HepG2 (cell line): ENCODE results near the gene MAPRE3. TPM values are rescaled to one million over a fixed set of nuclear protein-coding genes. Genes with fewer than 3 reads are reported as not detected.

Experiments
- BRCA1 ChIP-seq: sonication (generic); formaldehyde crosslinking; IDR thresholded peaks from 2 replicates; pipeline ENCODE4 v1.4.0; 2020; ENCODE audit warnings: missing genetic modification reagents
- CC2D1A ChIP-seq: sonication (generic); formaldehyde crosslinking; IDR thresholded peaks from 2 replicates; pipeline ENCODE4 v1.8.1; 2023; ENCODE audit warnings: mild to moderate bottlenecking, missing genetic modification reagents
- FOXC1 ChIP-seq: sonication (generic); formaldehyde crosslinking; IDR thresholded peaks from 2 replicates; pipeline ENCODE4 v1.8.0; 2022; ENCODE audit warnings: mild to moderate bottlenecking, missing genetic modification reagents, borderline replicate concordance
- HCFC1 ChIP-seq: fragments of 150-350 bp; IDR thresholded peaks from 2 replicates; pipeline ENCODE4 v1.6.1; 2014; ENCODE audit warnings: low read depth, low read length
- HNF1B ChIP-seq: sonication (generic); formaldehyde crosslinking; IDR thresholded peaks from 2 replicates; pipeline ENCODE4 v1.5.1; 2020; ENCODE audit warnings: mild to moderate bottlenecking, moderate library complexity, missing genetic modification reagents
- KDM1A ChIP-seq: IDR thresholded peaks from 2 replicates; pipeline ENCODE4 v1.6.1; 2016; ENCODE audit warnings: missing compliant biosample characterization
- KDM6A ChIP-seq: IDR thresholded peaks from 2 replicates; pipeline ENCODE4 v1.6.1; 2016; ENCODE audit warnings: low read depth
- MED13 ChIP-seq: sonication (generic); formaldehyde crosslinking; IDR thresholded peaks from 2 replicates; pipeline ENCODE4 v1.5.0; 2020; ENCODE audit warnings: missing genetic modification reagents
- NCOA1 ChIP-seq: sonication (generic); formaldehyde crosslinking; IDR thresholded peaks from 2 replicates; pipeline ENCODE4 v1.9.0; 2021; ENCODE audit warnings: missing genetic modification reagents
- NR2F1 ChIP-seq, 2 experiments: fragments of 450-650 bp in 1 of 2; formaldehyde crosslinking in 1 of 2; IDR thresholded peaks; 2 replicates each; pipeline versions ENCODE4 v1.5.0 to v1.6.1; 2016 to 2020; ENCODE audit warnings: mild to moderate bottlenecking in 1 of 2, missing compliant biosample characterization in 1 of 2, missing genetic modification reagents in 1 of 2, moderate library complexity in 1 of 2
- REPIN1 ChIP-seq: sonication (generic); formaldehyde crosslinking; IDR thresholded peaks from 2 replicates; pipeline ENCODE4 v1.8.0; 2022; ENCODE audit warnings: missing genetic modification reagents, low read depth, mild to moderate bottlenecking, borderline replicate concordance
- RXRB ChIP-seq: IDR thresholded peaks from 2 replicates; pipeline ENCODE4 v1.6.1; 2016; ENCODE audit warnings: borderline replicate concordance, missing genetic modification reagents, missing compliant biosample characterization
- SCMH1 ChIP-seq: sonication (generic); formaldehyde crosslinking; IDR thresholded peaks from 2 replicates; pipeline ENCODE4 v1.9.0; 2021; ENCODE audit warnings: missing genetic modification reagents, mild to moderate bottlenecking, borderline replicate concordance
- SMAD3 ChIP-seq: sonication (generic); formaldehyde crosslinking; IDR thresholded peaks from 2 replicates; pipeline ENCODE4 v1.4.0; 2020; ENCODE audit warnings: missing genetic modification reagents
- SP140L ChIP-seq: sonication (generic); formaldehyde crosslinking; IDR thresholded peaks from 2 replicates; pipeline ENCODE4 v1.4.0; 2020; ENCODE audit warnings: missing genetic modification reagents, borderline replicate concordance
- WIZ ChIP-seq: sonication (generic); formaldehyde crosslinking; IDR thresholded peaks from 2 replicates; pipeline ENCODE4 v1.5.1; 2020; ENCODE audit warnings: mild to moderate bottlenecking, missing genetic modification reagents
- ZBTB39 ChIP-seq: sonication (generic); formaldehyde crosslinking; IDR thresholded peaks from 2 replicates; pipeline ENCODE4 v1.5.0; 2020; ENCODE audit warnings: missing genetic modification reagents
- ZFP37 ChIP-seq: sonication (generic); formaldehyde crosslinking; IDR thresholded peaks from 2 replicates; pipeline ENCODE4 v1.4.0; 2020; ENCODE audit warnings: missing genetic modification reagents, borderline replicate concordance
- ZNF121 ChIP-seq: sonication (generic); formaldehyde crosslinking; IDR thresholded peaks from 2 replicates; pipeline ENCODE4 v1.5.0; 2020; ENCODE audit warnings: mild to moderate bottlenecking, missing genetic modification reagents
- ZNF143 ChIP-seq: sonication (generic); formaldehyde crosslinking; IDR thresholded peaks from 2 replicates; pipeline ENCODE4 v1.4.0; 2020; ENCODE audit warnings: missing genetic modification reagents
- ZNF205 ChIP-seq: IDR thresholded peaks from 2 replicates; pipeline ENCODE4 v1.6.1; 2018; ENCODE audit warnings: missing biosample characterization, missing genetic modification reagents
- ZNF432 ChIP-seq: sonication (generic); formaldehyde crosslinking; IDR thresholded peaks from 2 replicates; pipeline ENCODE4 v1.5.0; 2020; ENCODE audit warnings: missing genetic modification reagents, mild to moderate bottlenecking, borderline replicate concordance
- ZNF468 ChIP-seq: sonication (generic); formaldehyde crosslinking; IDR thresholded peaks from 2 replicates; pipeline ENCODE4 v1.8.0; 2022; ENCODE audit warnings: mild to moderate bottlenecking, moderate library complexity, missing genetic modification reagents
- ZNF556 ChIP-seq: sonication (generic); formaldehyde crosslinking; IDR thresholded peaks from 2 replicates; pipeline ENCODE4 v1.4.0; 2020; ENCODE audit warnings: mild to moderate bottlenecking, missing genetic modification reagents, borderline replicate concordance
- ZNF607 ChIP-seq: sonication (generic); formaldehyde crosslinking; IDR thresholded peaks from 2 replicates; pipeline ENCODE4 v1.5.1; 2020; ENCODE audit warnings: missing genetic modification reagents, mild to moderate bottlenecking, borderline replicate concordance
- ZNF7 ChIP-seq: IDR thresholded peaks from 2 replicates; pipeline ENCODE4 v1.6.1; 2016; ENCODE audit warnings: missing biosample characterization, missing genetic modification reagents
- polyA plus RNA-seq, 8 experiments: library from polyadenylated mRNA; depleted of rRNA in 3 of 8; stranded (reverse) in 7 of 8; unstranded in 1 of 8; fragments of >200 nt; fragmentation: Illumina TruSeq in 4 of 8; extraction: Trizol in 4 of 8; gene quantifications; 2 replicates each; pipeline versions ENCODE4 v1.2.1 to v1.2.3, GENCODE V29; 2011 to 2016; ENCODE audit warnings: low read depth in 4 of 8, missing spikeins in 1 of 8, mixed read lengths in 1 of 8; ENCODE audit not compliant: insufficient read depth in 1 of 8
- total RNA-seq, 5 experiments: library from RNA; depleted of rRNA; stranded (reverse); fragments of >200 nt; fragmentation: Illumina TruSeq; extraction: Trizol; gene quantifications; 2 replicates each; pipeline ENCODE4 v1.2.3, GENCODE V29; 2016; ENCODE audit warnings: low read depth in 1 of 5

The MAPRE3 gene
- total and polyA plus RNA-seq, 2 of the 13 experiments (the other 11 are each of a cell fraction or from before 2014, with no cell fraction given): 0.31 to 0.91 TPM

GRCh38 chr2:27050996-27051901 is 80.8 kb downstream of the MAPRE3 start, which contains the start of gene AGBL5 (continued):
- peak; percentile 82; the same call in 1 of the 2 replicates for TF ChIP-seq HNF1B (CRISPR knock-in tag)
- peak; percentile 98 for TF ChIP-seq ZFP37 (CRISPR knock-in tag)
- peak; percentile 77 for TF ChIP-seq RXRB (CRISPR knock-in tag)
- no peak for TF ChIP-seq ZNF7 (CRISPR knock-in tag)
- peak; percentile 97 for TF ChIP-seq FOXC1 (CRISPR knock-in tag)
- no peak; a peak in 1 of 4 replicates for TF ChIP-seq NR2F1 (CRISPR knock-in tag; IDR thresholded peaks at IDR 0.05)
- peak; percentile 58 for TF ChIP-seq MED13 (CRISPR knock-in tag)
- TF ChIP-seq KDM1A (CRISPR knock-in tag): peak; percentile 82
- peak; percentile 92 for TF ChIP-seq ZNF556
- no peak for TF ChIP-seq SCMH1 (CRISPR knock-in tag)
- peak; percentile 99; the same call in 1 of the 2 replicates for TF ChIP-seq CC2D1A (CRISPR knock-in tag)
- TF ChIP-seq KDM6A (CRISPR knock-in tag): 0 out of 2 replicates have a peak, but pooled peaks have one; percentile 28
- TF ChIP-seq ZNF143 (CRISPR knock-in tag): peak; percentile 73
- 0 out of 2 replicates have a peak, but pooled peaks have one; percentile 71 for TF ChIP-seq ZNF432
- TF ChIP-seq BRCA1 (CRISPR knock-in tag): peak; percentile 94; the same call in 1 of the 2 replicates
- TF ChIP-seq REPIN1 (CRISPR knock-in tag): peak; percentile 75; the same call in 1 of the 2 replicates
- TF ChIP-seq SP140L: no peak
- TF ChIP-seq ZBTB39: peak; percentile 86; the same call in 1 of the 2 replicates
- TF ChIP-seq SMAD3 (CRISPR knock-in tag): peak; percentile 80
- TF ChIP-seq ZNF205 (CRISPR knock-in tag): 0 out of 2 replicates have a peak, but pooled peaks have one; percentile 89
- no peak; the same call in 1 of the 2 replicates for TF ChIP-seq ZNF468
- no peak for TF ChIP-seq WIZ (CRISPR knock-in tag)
- TF ChIP-seq HCFC1: peak; percentile 43; the same call in 1 of the 2 replicates
- TF ChIP-seq ZNF607 (CRISPR knock-in tag): peak; percentile 87; the same call in 1 of the 2 replicates
- peak; percentile 22; the same call in 1 of the 2 replicates for TF ChIP-seq ZNF121 (CRISPR knock-in tag)
- peak; percentile 94; the same call in 1 of the 2 replicates for TF ChIP-seq NCOA1 (CRISPR knock-in tag)
